Erythroblast (primary cell): ENCODE data around the gene IL12B.
A peak's percentile ranks its signal among the peaks of the same experiment; 100 is the strongest.

Experiments
- DNase-seq, 2 experiments: peaks; one replicate each; lab custom pipeline; 2025; lab: John Stamatoyannopoulos, UW
- GATA1 ChIP-seq: IDR thresholded peaks from 2 replicates; pipeline ENCODE4 v1.6.1; 2011; ENCODE audit warnings: low read depth, mild to moderate bottlenecking, control low read depth, low read length, moderate library complexity
- POLR2A ChIP-seq: IDR thresholded peaks from 2 replicates; pipeline ENCODE4 v1.6.1; 2011; ENCODE audit warnings: mild to moderate bottlenecking, low read length

The IL12B gene

GRCh38 chr5:159290741-159291140, 39.5 kb downstream of the IL12B start:
- TF ChIP-seq GATA1 (no peak), POLR2A (no peak)
- no peak for DNase-seq

GRCh38 chr5:159286420-159287035, 43.8 kb downstream of the IL12B start:
- TF ChIP-seq GATA1: no peak
- no peak for TF ChIP-seq POLR2A
- DNase-seq: peak; percentile 48 to 58

GRCh38 chr5:159274676-159275075, 55.6 kb downstream of the IL12B start:
- DNase-seq: no peak
- TF ChIP-seq POLR2A: no peak

GRCh38 chr5:159273923-159274322, 56.4 kb downstream of the IL12B start:
- no peak for DNase-seq
- TF ChIP-seq GATA1: no peak
- TF ChIP-seq POLR2A: no peak

GRCh38 chr5:159269723-159270122, 60.6 kb downstream of the IL12B start:
- TF ChIP-seq POLR2A (no peak), GATA1 (no peak)
- no peak for DNase-seq

GRCh38 chr5:159266764-159267163, 63.5 kb downstream of the IL12B start:
- peak; percentile 2 to 3 for DNase-seq
